NCI-H748 treated with DMSO at 0.1 percent for 48 hours (cell line): ENCODE results near the gene ZNF326.
A peak's percentile ranks its signal among the peaks of the same experiment; 100 is the strongest.
"Not testable (repeated sequence)": the region's sequence is repeated elsewhere in the genome, so short reads cannot be mapped to it uniquely, and the experiment has no call there.

ENCODE experiments used
- DNase-seq: peaks from one replicate; lab custom pipeline; 2025; lab: John Stamatoyannopoulos, UW

ZNF326 gene

GRCh38 chr1:89998306-89998705, 3.4 kb downstream of the ZNF326 start:
- no peak for DNase-seq

GRCh38 chr1:89999208-89999607, 4.3 kb downstream of the ZNF326 start:
- no peak for DNase-seq

GRCh38 chr1:89999628-90000027, 4.7 kb downstream of the ZNF326 start:
- DNase-seq, result no peak

GRCh38 chr1:90000934-90001676, 6.2 kb downstream of the ZNF326 start:
- DNase-seq, result no peak

GRCh38 chr1:90007979-90008404, 13.1 kb downstream of the ZNF326 start:
- DNase-seq, result no peak

GRCh38 chr1:90012300-90012699, 17.4 kb downstream of the ZNF326 start:
- no peak for DNase-seq

- no peak for DNase-seq
These were observed 28.8 kb downstream of the ZNF326 start for GRCh38 chr1:90023691-90024090.

GRCh38 chr1:90027281-90027680, 32.4 kb downstream of the ZNF326 start:
- DNase-seq, result no peak

GRCh38 chr1:90039652-90040051, 44.7 kb downstream of the ZNF326 start:
- no peak for DNase-seq

- no peak for DNase-seq
These were observed 48.7 kb downstream of the ZNF326 start for GRCh38 chr1:90043586-90043985.

GRCh38 chr1:90044346-90044745, 49.4 kb downstream of the ZNF326 start:
- no peak for DNase-seq

GRCh38 chr1:90045853-90046563, 51.1 kb downstream of the ZNF326 start:
- peak; percentile 2 for DNase-seq

- no peak for DNase-seq
These were observed 51.7 kb downstream of the ZNF326 start for GRCh38 chr1:90046635-90047034.

GRCh38 chr1:90048043-90048442, 53.1 kb downstream of the ZNF326 start:
- no peak for DNase-seq

GRCh38 chr1:90062700-90063643, 68.1 kb downstream of the ZNF326 start:
- DNase-seq, result not testable (repeated sequence)

GRCh38 chr1:90064109-90064508, 69.2 kb downstream of the ZNF326 start:
- DNase-seq, result not testable (repeated sequence)

GRCh38 chr1:90067194-90067931, 72.5 kb downstream of the ZNF326 start:
- no peak for DNase-seq

GRCh38 chr1:90068611-90069280, 73.8 kb downstream of the ZNF326 start:
- no peak for DNase-seq

GRCh38 chr1:90074137-90074536, 79.2 kb downstream of the ZNF326 start:
- no peak for DNase-seq

- DNase-seq, result no peak
These were observed 79.7 kb downstream of the ZNF326 start for GRCh38 chr1:90074566-90074965.

GRCh38 chr1:90074970-90075391, 80.1 kb downstream of the ZNF326 start:
- DNase-seq, result no peak
